ENCODE results near the gene TTC9C. TPM values are rescaled to one million over a fixed set of nuclear protein-coding genes. Genes with fewer than 3 reads are reported as not detected.

TTC9C gene
- polyA plus RNA-seq, 1 donor (not counting 4 experiments of a cell fraction or from before 2014, with no cell fraction given), result 26.1 TPM

GRCh38 chr11:62782753-62783152 lies 54.5 kb downstream of the TTC9C start:
- Histone ChIP-seq H3K27me3 (ENCODE audit: control insufficient read depth, extremely low read depth, insufficient read depth, low read length) (no peaks in the 10 kb centered on the region), H3K4me2 (ENCODE audit: control insufficient read depth, extremely low read depth, insufficient read depth, low read depth, low read length) (no peak overlapping the region), H3K27ac (ENCODE audit: control insufficient read depth, insufficient read depth, low read length) (no peak overlapping the region), H3K36me3 (ENCODE audit: control insufficient read depth in 2 of 2, extremely low read depth in 1 of 2, insufficient read depth in 2 of 2, low read length in 2 of 2) (peaks cover 4 to 6% of the 10 kb centered on the region in 2 experiments), H2AFZ (ENCODE audit: control insufficient read depth, low read length) (no peak overlapping the region), H3K9me3 (ENCODE audit: control insufficient read depth, low read depth, low read length) (no peaks in the 10 kb centered on the region), H3K4me1 (ENCODE audit: control insufficient read depth, extremely low read depth, insufficient read depth, low read length) (peaks cover 6% of the 10 kb centered on the region), H3K9me1 (ENCODE audit: control insufficient read depth, extremely low read depth, insufficient read depth, low read length) (no peaks in the 10 kb centered on the region), H4K20me1 (ENCODE audit: control insufficient read depth, extremely low read depth, insufficient read depth, low read length) (no peaks in the 10 kb centered on the region), H3K4me3 (ENCODE audit: control insufficient read depth in 2 of 3, extremely low read depth in 1 of 3, insufficient read depth in 2 of 3, low read depth in 1 of 3, low read length in 3 of 3) (no peak overlapping the region), H3K9ac (ENCODE audit: control insufficient read depth, extremely low read depth, insufficient read depth, low read length) (no peak overlapping the region), H3K79me2 (ENCODE audit: control insufficient read depth, insufficient read depth, low read length) (peaks cover 3% of the 10 kb centered on the region)
- dilution Hi-C loops (cut with MboI; ENCODE audit: extremely low pct_ligation_motif_present, low sequenced_read_pairs), result no loop called here
- TF ChIP-seq EZH2 (IDR thresholded peaks at IDR 0.05; ENCODE audit: low read length), result no peak
- no peak for TF ChIP-seq CTCF (optimal IDR thresholded peaks at IDR 0.05 in 1 of 3, IDR thresholded peaks at IDR 0.05 in 1 of 3, conservative IDR thresholded peaks at IDR 0.05 in 1 of 3; ENCODE audit: extremely low read depth in 1 of 3, insufficient read depth in 2 of 3, low read length in 3 of 3)
- no peak for DNase-seq (ENCODE audit: low read depth, low spot score)
- FAIRE-seq, result no peak

- H3K4me1 ChIP-seq (ENCODE audit: control insufficient read depth, extremely low read depth, insufficient read depth, low read length), result peaks cover 26% of the 10 kb centered on the region
- peak overlapping the region; percentile 78 to 100 (median 99) for H3K4me3 ChIP-seq (ENCODE audit: control insufficient read depth in 2 of 3, extremely low read depth in 1 of 3, insufficient read depth in 2 of 3, low read depth in 1 of 3, low read length in 3 of 3)
- FAIRE-seq (no peak), DNase-seq (ENCODE audit: low read depth, low spot score) (no peak)
- H3K27me3 ChIP-seq (ENCODE audit: control insufficient read depth, extremely low read depth, insufficient read depth, low read length), result no peaks in the 10 kb centered on the region
- H3K4me2 ChIP-seq (ENCODE audit: control insufficient read depth, extremely low read depth, insufficient read depth, low read depth, low read length), result peak overlapping the region; percentile 66
- H3K27ac ChIP-seq (ENCODE audit: control insufficient read depth, insufficient read depth, low read length), result peak overlapping the region; percentile 98
- TF ChIP-seq EZH2 (IDR thresholded peaks at IDR 0.05; ENCODE audit: low read length), result no peak
- peak; percentile 91 to 100 (median 92) for TF ChIP-seq CTCF (optimal IDR thresholded peaks at IDR 0.05 in 1 of 3, IDR thresholded peaks at IDR 0.05 in 1 of 3, conservative IDR thresholded peaks at IDR 0.05 in 1 of 3; ENCODE audit: extremely low read depth in 1 of 3, insufficient read depth in 2 of 3, low read length in 3 of 3)
- H3K79me2 ChIP-seq (ENCODE audit: control insufficient read depth, insufficient read depth, low read length), result peaks cover 35% of the 10 kb centered on the region
- H3K9me1 ChIP-seq (ENCODE audit: control insufficient read depth, extremely low read depth, insufficient read depth, low read length), result no peaks in the 10 kb centered on the region
- H4K20me1 ChIP-seq (ENCODE audit: control insufficient read depth, extremely low read depth, insufficient read depth, low read length), result no peaks in the 10 kb centered on the region
- H3K9ac ChIP-seq (ENCODE audit: control insufficient read depth, extremely low read depth, insufficient read depth, low read length), result peak overlapping the region; percentile 97
- peaks cover 4 to 20% of the 10 kb centered on the region in 2 experiments for H3K36me3 ChIP-seq (ENCODE audit: control insufficient read depth in 2 of 2, extremely low read depth in 1 of 2, insufficient read depth in 2 of 2, low read length in 2 of 2)
- no peaks in the 10 kb centered on the region for H3K9me3 ChIP-seq (ENCODE audit: control insufficient read depth, low read depth, low read length)
- peak overlapping the region; percentile 29 for H2AFZ ChIP-seq (ENCODE audit: control insufficient read depth, low read length)
- dilution Hi-C loops (cut with MboI; ENCODE audit: extremely low pct_ligation_motif_present, low sequenced_read_pairs), result no loop called here
Measured at GRCh38 chr11:62786318-62787004, 58.2 kb downstream of the TTC9C start.

All from keratinocyte (primary cell).